ENCODE results near the gene TM4SF5.
A peak's percentile ranks its signal among the peaks of the same experiment; 100 is the strongest.
"Not testable (repeated sequence)": the region's sequence is repeated elsewhere in the genome, so short reads cannot be mapped to it uniquely, and the experiment has no call there.

Gene TM4SF5

GRCh38 chr17:4823373-4824089, 51.8 kb downstream of the TM4SF5 start:
- TF ChIP-seq, protein P1, sequence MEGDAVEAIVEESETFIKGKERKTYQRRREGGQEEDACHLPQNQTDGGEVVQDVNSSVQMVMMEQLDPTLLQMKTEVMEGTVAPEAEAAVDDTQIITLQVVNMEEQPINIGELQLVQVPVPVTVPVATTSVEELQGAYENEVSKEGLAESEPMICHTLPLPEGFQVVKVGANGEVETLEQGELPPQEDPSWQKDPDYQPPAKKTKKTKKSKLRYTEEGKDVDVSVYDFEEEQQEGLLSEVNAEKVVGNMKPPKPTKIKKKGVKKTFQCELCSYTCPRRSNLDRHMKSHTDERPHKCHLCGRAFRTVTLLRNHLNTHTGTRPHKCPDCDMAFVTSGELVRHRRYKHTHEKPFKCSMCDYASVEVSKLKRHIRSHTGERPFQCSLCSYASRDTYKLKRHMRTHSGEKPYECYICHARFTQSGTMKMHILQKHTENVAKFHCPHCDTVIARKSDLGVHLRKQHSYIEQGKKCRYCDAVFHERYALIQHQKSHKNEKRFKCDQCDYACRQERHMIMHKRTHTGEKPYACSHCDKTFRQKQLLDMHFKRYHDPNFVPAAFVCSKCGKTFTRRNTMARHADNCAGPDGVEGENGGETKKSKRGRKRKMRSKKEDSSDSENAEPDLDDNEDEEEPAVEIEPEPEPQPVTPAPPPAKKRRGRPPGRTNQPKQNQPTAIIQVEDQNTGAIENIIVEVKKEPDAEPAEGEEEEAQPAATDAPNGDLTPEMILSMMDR (IDR thresholded peaks at IDR 0.05; ENCODE audit: insufficient read depth, low read depth, low read length, missing control alignments) = no peak
- DNase-seq (ENCODE audit: low read depth) = no peak

GRCh38 chr17:4827399-4827798, 55.7 kb downstream of the TM4SF5 start:
- DNase-seq (ENCODE audit: low read depth) = no peak
- TF ChIP-seq, protein P1 (IDR thresholded peaks at IDR 0.05; ENCODE audit: insufficient read depth, low read depth, low read length, missing control alignments) = no peak
- H3K4me3 ChIP-seq (ENCODE audit: low read length) = no peak overlapping the region

More at GRCh38 chr17:4823373-4824089, 51.8 kb downstream of the TM4SF5 start:
- H3K4me3 ChIP-seq (ENCODE audit: low read length) = no peak overlapping the region

DNA sequence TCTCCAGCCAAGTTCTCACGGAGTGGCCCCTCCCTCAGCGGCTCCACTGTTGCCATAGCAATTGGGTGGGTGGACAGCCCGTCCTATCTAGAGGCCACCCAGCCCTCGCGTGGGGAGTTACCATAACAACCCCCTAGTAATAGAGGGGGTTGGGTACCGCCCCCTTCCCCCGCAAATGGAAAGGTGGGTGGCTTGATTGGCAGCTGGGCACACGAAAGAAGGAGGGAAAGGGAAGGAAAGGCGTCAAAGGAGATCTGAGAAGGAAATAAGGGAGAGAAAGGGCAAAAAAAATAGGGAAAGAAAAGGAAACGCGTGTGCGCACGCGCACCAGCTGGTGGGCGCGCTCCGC, 61.1 kb downstream of the TM4SF5 start:
- H3K4me3 ChIP-seq (ENCODE audit: low read length) = peak overlapping the region; percentile 42
- DNase-seq (ENCODE audit: low read depth) = not testable (repeated sequence)

All from epithelial cell of esophagus (primary cell).